Measurements from ENCODE around the gene FAM9B. TPM values are rescaled to one million over a fixed set of nuclear protein-coding genes. Genes with fewer than 3 reads are reported as not detected.

The FAM9B gene
- total and polyA plus RNA-seq, 4 donors = not detected

DNA sequence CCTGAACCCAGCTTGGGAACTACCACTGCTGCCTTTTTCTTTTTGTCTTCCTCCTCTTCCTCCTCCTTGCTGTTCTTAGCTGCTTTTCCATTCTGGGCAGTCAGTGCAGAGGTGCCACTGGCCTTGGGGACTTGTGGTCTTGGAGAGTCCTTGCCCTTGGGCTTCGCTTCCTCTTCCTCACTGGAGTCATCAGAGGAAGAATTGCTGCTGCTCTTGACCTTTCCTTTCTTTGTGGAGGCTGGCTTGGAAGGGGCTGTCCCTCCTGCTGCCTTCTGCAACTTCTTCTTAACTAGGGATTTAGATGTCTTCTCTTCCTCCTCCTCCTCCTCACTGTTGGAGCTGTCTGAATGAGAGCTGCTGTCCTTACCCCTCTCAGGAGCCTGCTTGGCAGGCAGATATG is 53.2 kb downstream of the FAM9B start:
- DNase-seq (no peak), ATAC-seq (ENCODE audit: insufficient read depth, low FRiP score) (no peak)
- no peak overlapping the region for H3K27ac ChIP-seq (ENCODE audit: low read depth in 1 of 2, low read length in 1 of 2)
- no peaks in the 10 kb centered on the region for H3K36me3 ChIP-seq (ENCODE audit: control insufficient read depth in 4 of 4, insufficient read depth in 4 of 4, low read length in 4 of 4)
- H3K4me3 ChIP-seq = no peak overlapping the region
- WGBS, 2 donors = 70 to 85% methylated on average over 1 of the region's 1 CpG
- H3K4me1 ChIP-seq (ENCODE audit: control insufficient read depth in 5 of 5, insufficient read depth in 5 of 5, low read length in 5 of 5) = no peaks in the 10 kb centered on the region
- no peak overlapping the region for H3K9ac ChIP-seq (ENCODE audit: insufficient read depth in 1 of 2, low read length in 2 of 2)
- H3K9me3 ChIP-seq (ENCODE audit: control insufficient read depth in 4 of 4, insufficient read depth in 3 of 4, low read length in 3 of 4) = no peaks in the 10 kb centered on the region
- H3K27me3 ChIP-seq (ENCODE audit: control insufficient read depth in 3 of 3, insufficient read depth in 3 of 3, low read length in 2 of 3) = peaks cover 0 to 28% (median 13%) of the 10 kb centered on the region in 3 donors
- TF ChIP-seq CTCF (IDR thresholded peaks at IDR 0.05; ENCODE audit: control extremely low read depth, extremely low read depth) = no peak

Other genes with a start within 250 kb of the FAM9B start
- gene FAM9A, start 232.7 kb downstream of the FAM9B start, total RNA-seq = not detected
- gene FAM9A, start 232.7 kb downstream of the FAM9B start, polyA plus RNA-seq = not detected